Osteoblast (primary cell): Measurements from ENCODE around the gene ATE1. TPM values are rescaled to one million over a fixed set of nuclear protein-coding genes. Genes with fewer than 3 reads are reported as not detected.

Source experiments
- DNase-seq: peaks from one replicate; pipeline ENCODE4 v3.0.0; 2011; ENCODE audit warnings: low spot score, mixed read lengths; ENCODE audit not compliant: insufficient read length; ENCODE audit errors: missing footprints
- H2AFZ ChIP-seq: 2 replicates; pipeline ENCODE4 v1.6.0; 2011; ENCODE audit warnings: mild to moderate bottlenecking, low read length
- H3K27ac ChIP-seq: 2 replicates; pipeline ENCODE4 v1.5.1; 2011; ENCODE audit warnings: mild to moderate bottlenecking, low read depth, low read length, moderate library complexity
- H3K27me3 ChIP-seq: 2 replicates; pipeline ENCODE4 v1.6.0; 2012; ENCODE audit warnings: mild to moderate bottlenecking, control low read depth, inconsistent platforms, low read length, moderate library complexity; ENCODE audit not compliant: insufficient read depth
- H3K36me3 ChIP-seq: 2 replicates; pipeline ENCODE4 v1.5.1; 2011; ENCODE audit warnings: mild to moderate bottlenecking, low read length, control low read depth, moderate library complexity; ENCODE audit not compliant: insufficient read depth
- H3K4me1 ChIP-seq: 2 replicates; pipeline ENCODE4 v1.5.1; 2011; ENCODE audit warnings: mild to moderate bottlenecking, low read length, control low read depth, moderate library complexity; ENCODE audit not compliant: insufficient read depth
- H3K4me2 ChIP-seq: 2 replicates; pipeline ENCODE4 v1.6.0; 2011; ENCODE audit warnings: mild to moderate bottlenecking, low read length; ENCODE audit not compliant: insufficient read depth
- H3K4me3 ChIP-seq: fragments of 200-600 bp; sonication (generic); 3 replicates; pipeline ENCODE4 v1.5.1; 2012; ENCODE audit warnings: mild to moderate bottlenecking, low read length, inconsistent platforms; ENCODE audit not compliant: insufficient read depth
- H3K79me2 ChIP-seq: 2 replicates; pipeline ENCODE4 v1.6.0; 2012; ENCODE audit warnings: mild to moderate bottlenecking, low read length, control low read depth, inconsistent platforms; ENCODE audit not compliant: insufficient read depth
- H3K9me3 ChIP-seq: 2 replicates; pipeline ENCODE4 v1.5.1; 2011; ENCODE audit warnings: low read depth, low read length, control low read depth
- H4K20me1 ChIP-seq: 2 replicates; pipeline ENCODE4 v1.6.0; 2012; ENCODE audit warnings: mild to moderate bottlenecking, low read length, control low read depth; ENCODE audit not compliant: insufficient read depth
- CTCF ChIP-seq: IDR thresholded peaks from 2 replicates; pipeline ENCODE4 v1.5.1; 2011; ENCODE audit warnings: mild to moderate bottlenecking, low read depth, low read length, moderate library complexity; ENCODE audit errors: extremely low read depth
- total RNA-seq: library from RNA; depleted of rRNA; stranded (reverse); fragments of >200 nt; gene quantifications from 2 replicates; pipeline ENCODE4 v1.2.3, GENCODE V29; 2012

Gene ATE1
- total RNA-seq, 1 donor = 21.0 TPM

DNA sequence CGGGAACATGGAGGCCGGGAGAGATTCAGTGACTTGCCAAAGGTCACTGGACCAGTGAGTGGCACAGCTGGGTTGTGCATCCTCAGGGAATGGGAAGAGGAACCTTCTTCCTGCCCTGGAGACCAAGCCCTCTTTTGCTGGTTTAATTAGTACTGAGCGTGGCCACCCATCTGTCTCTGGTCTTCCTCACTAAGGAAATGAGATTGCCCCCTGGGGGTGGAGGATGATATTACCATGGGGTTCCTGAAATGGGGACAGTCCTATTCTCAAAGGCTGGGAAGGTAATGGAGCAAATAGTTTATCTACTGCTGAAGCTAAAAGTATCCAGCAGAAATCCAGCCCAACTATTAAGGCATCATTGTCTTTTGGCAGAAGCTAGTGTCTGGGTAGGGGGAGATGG lies 231.0 kb downstream of the ATE1 start:
- DNase-seq = no peak

GRCh38 chr10:121695731-121696464 lies 231.9 kb downstream of the ATE1 start:
- no peak overlapping the region for H3K27ac ChIP-seq

More for the DNA sequence above, 231.0 kb downstream of the ATE1 start:
- peaks cover under 1% of the 10 kb centered on the region for H3K4me1 ChIP-seq
- no peak overlapping the region for H2AFZ ChIP-seq
- H3K4me3 ChIP-seq = no peak overlapping the region
- H3K36me3 ChIP-seq = no peaks in the 10 kb centered on the region
- peaks cover 2% of the 10 kb centered on the region for H3K27me3 ChIP-seq
- H4K20me1 ChIP-seq = no peaks in the 10 kb centered on the region
- H3K9me3 ChIP-seq = no peaks in the 10 kb centered on the region
- no peaks in the 10 kb centered on the region for H3K79me2 ChIP-seq
- H3K27ac ChIP-seq = no peak overlapping the region
- TF ChIP-seq CTCF = peak; percentile 37
- no peak overlapping the region for H3K4me2 ChIP-seq

DNA sequence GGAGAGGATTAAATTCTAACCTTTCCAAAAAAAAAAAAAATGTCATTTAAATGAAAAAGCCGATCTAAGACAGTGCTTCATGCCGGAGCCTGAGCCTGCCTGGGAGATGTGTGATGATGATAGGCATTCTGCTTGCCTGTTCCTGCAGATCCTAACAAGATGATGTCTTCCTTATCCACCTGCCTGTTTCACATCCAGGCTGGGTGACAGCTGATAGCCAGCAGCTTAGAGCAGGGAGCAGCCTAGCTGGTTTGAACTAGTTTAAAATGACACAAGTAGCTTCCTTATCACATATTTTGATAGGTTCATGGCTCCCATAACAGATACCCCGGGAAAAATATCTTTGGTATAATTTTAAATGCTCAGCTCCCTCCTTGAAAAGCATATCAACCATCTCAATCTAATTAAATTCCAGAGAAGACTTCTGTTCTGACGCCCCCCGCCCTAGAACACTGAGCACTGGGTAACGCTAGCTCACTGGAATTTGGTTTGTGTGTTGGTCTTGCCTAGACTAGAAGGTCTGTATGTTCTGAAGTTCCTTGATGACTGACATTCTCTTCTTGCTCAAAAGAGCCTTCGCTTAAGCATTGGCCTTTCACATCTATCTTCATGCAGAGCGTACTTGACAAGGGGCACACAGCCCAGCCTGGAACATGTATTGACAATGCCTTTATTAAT lies 232.7 kb downstream of the ATE1 start:
- Histone ChIP-seq H3K27me3 (peaks cover 10% of the 10 kb centered on the region), H3K4me1 (no peaks in the 10 kb centered on the region), H2AFZ (no peak overlapping the region), H3K4me3 (no peak overlapping the region), H4K20me1 (no peaks in the 10 kb centered on the region), H3K79me2 (no peaks in the 10 kb centered on the region), H3K27ac (no peak overlapping the region), H3K4me2 (no peak overlapping the region), H3K9me3 (no peaks in the 10 kb centered on the region), H3K36me3 (no peaks in the 10 kb centered on the region)
- no peak for TF ChIP-seq CTCF
- no peak for DNase-seq

More at GRCh38 chr10:121695731-121696464, 231.9 kb downstream of the ATE1 start:
- Histone ChIP-seq H2AFZ (no peak overlapping the region), H3K79me2 (no peaks in the 10 kb centered on the region), H4K20me1 (no peaks in the 10 kb centered on the region), H3K27me3 (peaks cover 7% of the 10 kb centered on the region), H3K9me3 (no peaks in the 10 kb centered on the region), H3K36me3 (no peaks in the 10 kb centered on the region), H3K4me1 (no peaks in the 10 kb centered on the region), H3K4me3 (no peak overlapping the region), H3K4me2 (no peak overlapping the region)
- TF ChIP-seq CTCF = no peak
- DNase-seq = no peak

- no peak for DNase-seq
- H3K36me3 ChIP-seq = no peaks in the 10 kb centered on the region
- no peak overlapping the region for H3K27ac ChIP-seq
- H3K27me3 ChIP-seq = peaks cover 16% of the 10 kb centered on the region
- no peaks in the 10 kb centered on the region for H3K79me2 ChIP-seq
- H3K4me2 ChIP-seq = no peak overlapping the region
- H3K9me3 ChIP-seq = no peaks in the 10 kb centered on the region
- no peak overlapping the region for H2AFZ ChIP-seq
- no peaks in the 10 kb centered on the region for H3K4me1 ChIP-seq
- TF ChIP-seq CTCF = no peak
- no peak overlapping the region for H3K4me3 ChIP-seq
- H4K20me1 ChIP-seq = no peaks in the 10 kb centered on the region
Observed at GRCh38 chr10:121694327-121694965, 233.4 kb downstream of the ATE1 start.
